Prostate gland (tissue), 2 donors: ENCODE measurements around the gene NUTM2G.
"Not testable (repeated sequence)": the region's sequence is repeated elsewhere in the genome, so short reads cannot be mapped to it uniquely, and the experiment has no call there.

Experiments
- POLR2A ChIP-seq: fragments of 450-650 bp; IDR thresholded peaks from one replicate; pipeline ENCODE4 v1.6.1; 2016; ENCODE audit warnings: antibody characterized with exemption, mild to moderate bottlenecking
- TF ChIP-seq, protein P1 (sequence below), 4 experiments: fragments of 200-600 bp in 2 of 4; fragments of 450-650 bp in 2 of 4; sonication (generic) in 2 of 4; IDR thresholded peaks; 1 replicate in 3 of 4; 2 replicates in 1 of 4; pipeline ENCODE4 v1.5.1; 2016 to 2019; ENCODE audit warnings: antibody characterized with exemption in 4 of 4, mild to moderate bottlenecking in 2 of 4, moderate library complexity in 2 of 4

DNA sequence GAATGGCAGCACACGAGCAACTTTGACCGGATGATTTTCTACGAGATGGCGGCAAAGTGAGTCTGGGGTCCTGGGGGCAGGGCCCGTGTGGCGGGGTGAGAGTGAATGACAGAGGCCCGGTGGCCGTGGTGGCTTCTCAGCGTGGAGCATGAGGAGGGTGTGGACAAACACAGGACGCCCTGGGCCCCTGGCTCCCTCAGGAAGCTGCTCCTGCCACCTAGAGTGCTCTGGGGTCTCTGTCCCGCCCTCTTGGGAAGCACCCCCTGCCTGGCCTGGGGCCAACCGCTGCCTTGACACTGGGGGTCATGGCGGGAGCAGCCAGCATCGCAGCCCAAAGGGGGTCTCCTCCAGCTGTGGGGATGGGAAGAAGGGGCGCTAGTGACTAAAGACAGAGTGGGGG lies 6.8 kb downstream of the NUTM2G start:
- TF ChIP-seq, protein P1, sequence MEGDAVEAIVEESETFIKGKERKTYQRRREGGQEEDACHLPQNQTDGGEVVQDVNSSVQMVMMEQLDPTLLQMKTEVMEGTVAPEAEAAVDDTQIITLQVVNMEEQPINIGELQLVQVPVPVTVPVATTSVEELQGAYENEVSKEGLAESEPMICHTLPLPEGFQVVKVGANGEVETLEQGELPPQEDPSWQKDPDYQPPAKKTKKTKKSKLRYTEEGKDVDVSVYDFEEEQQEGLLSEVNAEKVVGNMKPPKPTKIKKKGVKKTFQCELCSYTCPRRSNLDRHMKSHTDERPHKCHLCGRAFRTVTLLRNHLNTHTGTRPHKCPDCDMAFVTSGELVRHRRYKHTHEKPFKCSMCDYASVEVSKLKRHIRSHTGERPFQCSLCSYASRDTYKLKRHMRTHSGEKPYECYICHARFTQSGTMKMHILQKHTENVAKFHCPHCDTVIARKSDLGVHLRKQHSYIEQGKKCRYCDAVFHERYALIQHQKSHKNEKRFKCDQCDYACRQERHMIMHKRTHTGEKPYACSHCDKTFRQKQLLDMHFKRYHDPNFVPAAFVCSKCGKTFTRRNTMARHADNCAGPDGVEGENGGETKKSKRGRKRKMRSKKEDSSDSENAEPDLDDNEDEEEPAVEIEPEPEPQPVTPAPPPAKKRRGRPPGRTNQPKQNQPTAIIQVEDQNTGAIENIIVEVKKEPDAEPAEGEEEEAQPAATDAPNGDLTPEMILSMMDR (IDR thresholded peaks at IDR 0.05): not testable (repeated sequence)
- TF ChIP-seq POLR2A: not testable (repeated sequence)
